DMS114 treated with DMSO at 0.1 percent for 48 hours (cell line): ENCODE data around the gene WDR1.

ENCODE experiments used
- DNase-seq: peaks from one replicate; lab custom pipeline; 2025; ENCODE audit not compliant: unreplicated experiment; lab: John Stamatoyannopoulos, UW

Gene WDR1

DNA sequence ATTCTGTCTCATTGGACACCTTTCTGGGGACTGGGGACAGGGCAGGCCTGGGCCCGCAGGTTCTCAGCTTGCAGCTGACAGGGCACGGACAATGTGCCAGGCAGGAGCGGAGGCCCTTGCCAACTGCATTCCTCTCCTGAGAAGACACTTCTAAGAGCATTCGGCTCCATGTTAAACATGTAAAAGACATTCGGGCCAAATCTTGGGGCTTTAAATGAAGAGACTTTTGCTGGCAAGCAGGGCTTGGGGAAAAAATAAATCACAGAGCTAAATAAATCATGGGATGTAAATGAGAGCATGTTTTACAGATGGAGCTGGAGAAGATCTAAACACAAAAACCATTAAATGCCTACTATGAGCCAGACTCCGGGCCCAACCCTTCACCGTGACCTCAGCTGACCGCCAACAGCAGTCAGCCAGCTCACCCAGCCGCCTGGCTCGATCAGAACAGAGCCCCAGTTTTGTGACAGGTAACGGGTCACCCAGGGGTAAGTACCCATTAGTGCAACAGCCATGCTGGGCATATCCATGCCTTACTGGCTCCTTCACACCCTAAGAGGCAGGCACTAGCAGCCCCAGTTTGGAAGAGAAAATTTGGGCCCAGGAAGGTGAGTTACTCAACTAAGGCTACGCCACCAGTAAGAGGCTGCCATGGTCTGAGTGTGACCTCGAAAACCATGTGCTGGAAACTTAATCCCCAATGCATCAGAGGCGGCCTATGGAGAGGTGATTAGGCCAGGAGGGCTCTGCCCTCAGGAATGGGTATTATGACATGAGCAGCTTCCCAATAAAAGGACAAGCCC lies 14.7 kb downstream of the WDR1 start:
- DNase-seq: no peak

DNA sequence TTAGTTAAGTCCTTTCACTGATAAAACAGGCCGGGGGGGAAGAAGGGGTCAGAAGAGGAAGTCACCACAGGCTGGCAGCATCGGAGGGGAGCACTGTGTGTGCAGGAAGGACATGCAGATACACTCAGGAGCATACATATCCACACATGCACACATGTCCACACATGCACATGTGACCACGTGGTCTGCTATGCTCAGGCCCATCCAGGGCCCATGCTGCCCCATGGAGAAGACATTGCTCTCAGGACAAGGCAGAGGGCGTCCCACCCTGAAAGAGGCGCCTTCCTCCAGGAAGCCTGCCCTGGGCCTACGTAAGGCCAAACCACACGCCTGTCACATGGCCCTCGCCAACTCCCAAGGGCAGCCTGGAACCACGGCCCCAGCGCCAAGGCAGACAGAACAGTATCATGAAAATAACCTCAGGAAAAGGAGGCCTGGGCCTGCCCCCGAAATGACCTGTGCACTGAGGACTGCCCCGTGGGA lies 15.8 kb downstream of the WDR1 start:
- no peak for DNase-seq

- DNase-seq: no peak
Observed at GRCh38 chr4:10099499-10100325, 16.9 kb downstream of the WDR1 start.

- no peak for DNase-seq
Observed at GRCh38 chr4:10098780-10099160, 17.8 kb downstream of the WDR1 start.

DNA sequence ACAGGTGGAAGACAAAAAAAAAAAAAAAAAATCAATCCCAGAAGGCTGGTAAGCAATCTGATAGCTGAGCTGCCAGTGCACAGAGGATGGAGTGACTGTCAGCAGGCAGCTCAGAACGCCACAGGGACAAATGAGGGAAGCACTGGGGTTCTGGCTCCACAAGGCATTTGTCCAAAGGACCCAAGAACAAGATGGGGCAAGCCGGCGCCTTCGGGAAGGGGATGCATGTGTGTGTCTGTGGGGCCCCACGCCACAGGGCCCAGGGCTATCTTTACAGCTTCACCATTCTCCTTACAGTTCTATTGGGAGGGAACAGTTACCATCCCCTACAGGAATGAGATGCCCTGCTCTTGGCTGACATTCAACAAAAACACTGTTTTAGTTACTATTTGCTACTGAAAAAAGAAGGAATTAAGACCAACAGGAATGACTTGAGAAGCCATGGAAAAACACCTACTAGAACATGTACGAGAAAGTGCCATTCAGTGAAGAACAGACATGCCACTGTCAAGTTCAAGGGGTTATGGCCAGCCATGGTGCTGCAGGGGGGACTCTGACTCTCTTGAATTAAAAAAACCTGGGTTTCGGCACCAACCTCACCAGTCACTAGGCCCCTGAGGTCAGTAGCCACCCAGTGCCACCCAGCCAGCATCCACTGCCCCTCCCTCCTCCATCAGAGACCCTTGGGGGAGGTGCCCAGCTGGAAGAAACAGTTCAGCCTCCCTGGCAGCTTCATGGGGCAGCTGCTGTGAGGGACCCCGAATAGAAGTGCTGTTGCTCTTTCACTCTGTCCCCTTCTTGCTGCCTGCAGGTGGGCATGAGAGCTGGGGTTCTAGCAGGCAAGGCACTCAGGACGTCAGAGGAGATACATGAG lies 18.5 kb downstream of the WDR1 start:
- no peak for DNase-seq

DNA sequence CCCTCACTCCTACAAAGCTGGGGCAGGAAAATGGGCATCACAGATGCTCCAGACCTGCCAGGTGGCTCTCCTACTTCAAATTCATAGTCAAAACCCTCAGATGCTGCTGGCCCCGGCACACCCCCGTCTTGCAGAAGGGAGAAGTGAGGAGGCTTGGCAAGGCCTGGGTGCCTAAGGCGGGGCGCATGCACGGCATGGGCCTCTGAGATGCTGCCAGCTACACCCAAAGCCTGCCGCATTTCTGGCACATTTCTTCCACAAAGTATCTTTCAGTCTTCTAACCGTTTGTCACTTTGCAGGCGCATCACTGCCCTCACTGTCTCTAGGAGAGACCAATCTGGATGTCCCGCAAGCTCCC lies 19.6 kb downstream of the WDR1 start:
- no peak for DNase-seq

DNA sequence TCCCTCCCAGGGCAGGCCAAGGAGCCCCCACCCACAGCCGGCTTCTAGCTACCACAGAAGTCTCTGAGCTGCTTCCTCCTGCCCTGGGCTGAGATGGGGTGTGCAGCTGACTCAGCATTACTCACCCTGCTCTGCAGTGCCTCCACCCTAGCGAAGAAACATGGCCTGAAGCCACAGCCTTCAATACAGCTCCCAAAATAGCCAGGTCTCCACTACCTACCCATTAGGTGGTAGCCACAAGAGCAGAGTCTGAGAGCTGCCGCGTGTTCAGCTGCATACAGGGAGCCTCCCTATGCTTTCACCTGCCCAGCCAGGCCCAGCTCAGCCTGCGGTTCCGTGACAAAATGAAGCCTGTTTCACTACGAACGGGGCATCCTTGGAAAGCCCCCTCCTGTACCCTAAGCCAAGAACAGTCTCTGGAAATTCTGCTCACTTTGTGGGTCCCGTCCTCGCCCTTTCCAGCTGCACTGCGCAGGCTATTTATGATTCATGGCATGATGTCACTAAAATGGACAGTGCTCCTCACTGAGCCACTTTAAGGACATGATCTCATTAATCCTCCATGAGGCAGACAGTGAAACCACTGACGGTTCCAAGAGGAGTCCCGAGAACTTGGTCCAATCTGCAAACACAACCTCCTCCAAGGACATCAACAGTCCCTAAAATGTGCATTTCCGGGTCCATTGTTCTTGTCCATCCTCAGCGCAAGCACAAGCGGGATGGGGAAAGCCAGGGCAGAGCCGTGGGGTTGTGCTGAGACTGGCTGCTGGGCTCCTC lies 20.2 kb downstream of the WDR1 start:
- no peak for DNase-seq

- no peak for DNase-seq
Observed at GRCh38 chr4:10095296-10095991, 21.2 kb downstream of the WDR1 start.

- DNase-seq: no peak
Observed at GRCh38 chr4:10094841-10095240, 21.8 kb downstream of the WDR1 start.

- DNase-seq: no peak
Observed at GRCh38 chr4:10093801-10094552, 22.6 kb downstream of the WDR1 start.

GRCh38 chr4:10093271-10093621 lies 23.4 kb downstream of the WDR1 start:
- DNase-seq: no peak

- DNase-seq: no peak
Observed at GRCh38 chr4:10092481-10093270, 23.9 kb downstream of the WDR1 start.

GRCh38 chr4:10091531-10092181 lies 24.9 kb downstream of the WDR1 start:
- no peak for DNase-seq

DNA sequence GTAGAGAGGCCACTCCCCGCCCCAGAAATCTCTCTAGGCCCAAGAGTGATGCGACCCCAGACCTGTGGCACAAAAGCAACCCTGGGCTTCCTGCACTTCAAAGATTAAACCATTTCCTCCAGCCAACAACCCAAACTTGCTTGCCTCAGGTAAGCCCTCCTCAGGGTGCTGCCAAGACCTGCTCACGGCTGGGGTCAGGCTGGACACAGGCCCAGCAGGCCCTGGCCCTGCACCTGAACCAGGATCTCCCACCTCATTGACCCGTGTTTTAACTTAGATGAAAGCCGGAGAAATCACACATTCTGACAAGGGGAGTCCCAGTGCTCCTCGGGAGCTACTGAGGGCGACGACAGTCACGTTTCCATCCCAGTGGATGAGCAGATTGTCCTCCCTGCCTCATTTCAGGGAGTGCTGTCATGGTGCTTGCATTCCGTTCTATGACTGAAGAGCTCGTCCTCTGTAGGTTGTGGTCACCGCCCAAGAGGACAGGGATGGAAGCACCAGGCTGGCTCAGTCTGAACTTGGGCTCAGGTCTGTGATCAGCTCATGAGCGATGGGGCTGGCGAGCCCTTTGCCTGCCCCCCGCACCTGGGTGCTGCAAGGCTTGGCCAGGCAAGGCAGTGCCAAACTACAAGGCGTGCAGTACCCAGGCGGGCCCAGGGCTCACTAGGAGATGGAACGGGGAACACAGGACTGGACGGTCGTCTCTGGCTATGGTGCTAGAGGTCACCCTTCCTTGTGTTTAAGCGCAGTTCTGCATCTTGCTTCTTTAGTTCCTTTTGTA lies 25.9 kb downstream of the WDR1 start:
- no peak for DNase-seq

GRCh38 chr4:10089346-10089745 lies 27.3 kb downstream of the WDR1 start:
- no peak for DNase-seq

- DNase-seq: no peak
Observed at GRCh38 chr4:10088135-10089010, 28.2 kb downstream of the WDR1 start.
